ENCODE results near the gene DCX.

DCX gene

GRCh38 chrX:111435469-111435868, 23.5 kb upstream of the DCX start:
- DNase-seq (ENCODE audit: insufficient read length, low spot score) (no peak), FAIRE-seq (no peak)
- TF ChIP-seq CTCF (IDR thresholded peaks at IDR 0.05; ENCODE audit: insufficient read depth, missing control alignments): no peak

- no peak for FAIRE-seq
- TF ChIP-seq CTCF (IDR thresholded peaks at IDR 0.05; ENCODE audit: insufficient read depth, missing control alignments): no peak
- no peak for DNase-seq (ENCODE audit: insufficient read length, low spot score)
These were observed 19.0 kb upstream of the DCX start for GRCh38 chrX:111431001-111431400.

- no peak for TF ChIP-seq CTCF (IDR thresholded peaks at IDR 0.05; ENCODE audit: insufficient read depth, missing control alignments)
- DNase-seq (ENCODE audit: insufficient read length, low spot score) (no peak), FAIRE-seq (no peak)
These were observed 435 bp downstream of the DCX start for GRCh38 chrX:111411557-111411956.

DNA sequence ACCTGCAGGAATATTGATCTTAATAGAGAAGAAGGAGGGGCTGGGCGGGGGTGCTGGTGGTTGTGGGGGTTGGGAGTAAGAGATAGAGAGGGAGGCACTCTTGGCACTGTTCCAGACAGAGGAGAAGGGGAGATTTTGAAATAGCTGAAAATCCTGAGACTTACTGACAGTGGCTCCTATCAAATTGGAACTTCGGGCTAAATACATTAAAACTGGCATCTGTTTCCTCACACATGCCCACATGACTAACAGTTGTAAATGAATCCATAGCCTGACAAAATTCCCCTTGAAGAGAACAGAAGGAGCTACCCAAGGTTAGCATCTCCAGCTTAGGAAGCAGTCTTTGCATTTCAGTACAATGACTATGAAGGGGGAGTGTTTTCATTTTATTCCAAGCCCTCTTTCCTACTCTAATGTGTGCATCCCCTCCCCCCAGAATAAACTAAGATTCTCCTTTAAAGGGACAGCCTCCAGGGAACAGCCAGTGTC, 1.4 kb downstream of the DCX start:
- no peak for TF ChIP-seq CTCF (IDR thresholded peaks at IDR 0.05; ENCODE audit: insufficient read depth, missing control alignments)
- FAIRE-seq: no peak
- DNase-seq (ENCODE audit: insufficient read length, low spot score): no peak

GRCh38 chrX:111409326-111409725, 2.7 kb downstream of the DCX start:
- FAIRE-seq: no peak
- no peak for TF ChIP-seq CTCF (IDR thresholded peaks at IDR 0.05; ENCODE audit: insufficient read depth, missing control alignments)
- no peak for DNase-seq (ENCODE audit: insufficient read length, low spot score)

DNA sequence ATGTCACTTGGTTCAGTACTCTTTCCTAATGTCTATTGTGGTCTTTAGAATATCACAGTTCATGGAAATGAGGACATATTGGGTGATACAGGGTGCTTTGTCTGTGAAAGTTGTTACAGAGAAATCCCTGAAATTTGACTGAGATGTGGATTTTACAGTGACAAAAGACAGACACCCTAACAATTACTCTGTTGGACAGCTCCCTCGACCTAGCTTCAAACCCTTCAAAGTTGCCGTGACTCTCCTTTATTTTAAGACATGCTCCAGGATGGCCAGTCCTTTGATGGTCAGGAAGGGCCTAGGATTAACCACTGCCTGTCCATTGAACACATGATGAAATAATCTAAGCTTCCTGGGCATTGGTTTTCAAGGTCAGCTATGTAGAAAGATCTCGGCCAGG, 4.0 kb downstream of the DCX start:
- TF ChIP-seq CTCF (IDR thresholded peaks at IDR 0.05; ENCODE audit: insufficient read depth, missing control alignments): no peak
- FAIRE-seq (no peak), DNase-seq (ENCODE audit: insufficient read length, low spot score) (no peak)

DNA sequence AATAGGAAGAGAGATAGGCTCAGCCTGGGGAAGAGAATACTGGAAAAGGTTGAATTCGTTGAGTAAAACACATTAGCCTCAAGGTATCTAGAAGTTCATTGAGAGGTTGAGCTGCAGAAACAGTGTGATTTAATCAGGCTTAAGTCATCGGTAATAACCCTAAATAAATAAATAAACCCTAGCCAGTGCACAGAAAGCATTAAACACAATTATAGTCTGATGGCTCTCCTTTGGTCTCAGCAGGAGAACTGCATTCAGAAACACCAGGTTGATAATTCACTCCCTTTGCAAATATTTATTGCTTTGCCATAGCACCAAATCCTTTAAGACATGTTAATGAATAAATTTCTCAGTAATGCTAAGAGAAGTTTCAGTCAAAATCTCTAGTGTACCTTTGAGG, 9.6 kb downstream of the DCX start:
- TF ChIP-seq CTCF (IDR thresholded peaks at IDR 0.05; ENCODE audit: insufficient read depth, missing control alignments): no peak
- FAIRE-seq (peak; percentile 89), DNase-seq (ENCODE audit: insufficient read length, low spot score) (no peak)

Data from D721Med (cell line).